HG02610 (cell line): ENCODE data around the gene NSD1.

ENCODE experiments used
- ATAC-seq: cut with Tn5 transposase; IDR thresholded peaks from one replicate; pipeline ENCODE4 v1.9.1; 2021; ENCODE audit warnings: mild to moderate bottlenecking, moderate library complexity; ENCODE audit not compliant: unreplicated experiment

The NSD1 gene

DNA sequence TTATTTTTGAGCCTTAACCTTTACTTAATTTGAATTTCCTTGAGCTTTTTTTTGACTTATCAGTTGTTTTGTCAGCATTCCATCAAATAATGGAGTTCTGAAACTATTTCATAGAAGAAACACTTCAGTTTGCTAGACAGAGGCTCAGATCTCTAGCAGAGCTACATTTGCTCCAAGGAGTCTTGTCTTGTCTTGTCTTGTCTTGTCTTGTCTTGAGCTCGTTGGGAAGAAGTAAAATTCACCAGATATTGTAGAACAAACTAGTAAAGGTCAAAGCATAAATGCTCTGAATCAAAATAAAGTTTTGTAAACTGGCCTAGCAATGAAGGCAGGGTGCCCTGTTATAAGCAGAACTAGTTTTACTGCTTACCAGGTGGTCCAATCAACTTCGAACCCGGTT lies 136.4 kb downstream of the NSD1 start:
- no peak for ATAC-seq

DNA sequence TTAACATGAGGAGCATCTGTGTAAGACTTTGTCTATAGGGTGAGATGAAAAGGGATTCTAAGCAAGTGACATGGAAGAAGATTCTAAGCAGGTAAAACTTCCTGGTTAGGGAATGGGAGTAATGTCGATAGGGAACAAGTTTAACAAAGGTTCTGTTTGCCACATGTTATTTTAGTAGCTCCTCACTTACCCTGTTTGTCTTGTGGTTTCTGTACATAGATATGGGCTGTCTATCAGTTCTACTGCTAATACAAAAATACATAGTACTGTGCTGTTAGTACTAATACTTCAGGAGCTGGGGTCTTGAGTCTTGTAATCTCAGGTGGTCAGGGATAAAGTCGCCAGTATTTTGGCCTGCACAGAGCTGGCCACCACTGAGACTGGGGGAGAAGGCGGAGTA lies 137.1 kb downstream of the NSD1 start:
- no peak for ATAC-seq

DNA sequence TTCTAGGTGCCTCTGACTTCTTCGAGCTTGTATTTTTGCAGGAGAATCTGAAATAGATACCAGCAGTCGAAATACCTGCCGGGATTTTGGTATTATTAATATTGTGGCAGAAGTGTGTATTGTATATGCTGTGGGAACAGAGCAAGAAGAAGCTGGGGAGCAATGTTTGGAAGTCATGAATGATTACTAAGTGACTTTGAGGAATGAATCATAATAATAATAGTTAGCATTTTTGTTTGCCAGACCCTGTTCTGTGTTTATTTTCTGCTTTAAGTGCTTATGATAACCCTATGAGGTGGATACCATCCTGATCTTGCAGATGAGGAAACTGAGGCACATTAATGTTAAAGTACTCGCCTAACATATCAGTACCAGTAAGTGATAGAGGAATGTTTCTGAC lies 137.5 kb downstream of the NSD1 start:
- no peak for ATAC-seq

DNA sequence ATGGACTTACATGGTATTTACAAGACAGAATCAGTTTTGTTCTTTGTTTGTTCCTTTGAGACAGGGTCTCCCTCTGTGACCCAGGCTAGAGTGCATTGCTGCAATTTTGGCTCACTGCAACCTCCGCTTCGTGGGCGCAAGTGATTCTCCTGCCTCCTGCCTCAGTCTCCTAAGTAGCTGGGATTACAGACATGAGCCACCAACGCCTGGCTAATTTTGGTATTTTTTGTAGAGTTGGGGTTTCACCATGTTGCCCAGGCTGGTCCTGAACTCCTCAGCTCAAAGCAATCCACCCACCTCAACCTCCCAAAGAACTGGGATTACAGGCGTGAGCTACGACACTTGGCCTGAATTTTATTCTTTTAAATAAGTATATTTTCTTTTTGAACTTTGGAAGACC lies 142.3 kb downstream of the NSD1 start:
- ATAC-seq = no peak

DNA sequence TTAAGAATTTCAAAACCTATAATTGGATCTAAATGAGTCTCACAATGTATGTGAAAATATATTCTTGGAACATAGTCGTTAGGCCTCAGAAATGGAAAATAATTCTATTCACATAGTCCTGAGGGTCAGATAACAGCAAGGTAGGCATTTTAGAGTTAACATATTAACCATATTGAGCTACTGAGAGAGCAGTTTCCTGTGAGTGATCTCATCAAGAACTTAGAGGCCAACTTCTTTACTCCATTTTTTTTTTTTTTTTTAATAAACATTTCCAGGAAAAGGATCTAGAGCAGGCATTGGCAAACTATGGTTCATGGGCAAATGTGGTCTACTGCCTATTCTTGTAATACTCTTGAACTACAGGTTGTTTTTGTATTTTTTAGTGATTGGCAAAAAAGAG lies 143.3 kb downstream of the NSD1 start:
- ATAC-seq = no peak

DNA sequence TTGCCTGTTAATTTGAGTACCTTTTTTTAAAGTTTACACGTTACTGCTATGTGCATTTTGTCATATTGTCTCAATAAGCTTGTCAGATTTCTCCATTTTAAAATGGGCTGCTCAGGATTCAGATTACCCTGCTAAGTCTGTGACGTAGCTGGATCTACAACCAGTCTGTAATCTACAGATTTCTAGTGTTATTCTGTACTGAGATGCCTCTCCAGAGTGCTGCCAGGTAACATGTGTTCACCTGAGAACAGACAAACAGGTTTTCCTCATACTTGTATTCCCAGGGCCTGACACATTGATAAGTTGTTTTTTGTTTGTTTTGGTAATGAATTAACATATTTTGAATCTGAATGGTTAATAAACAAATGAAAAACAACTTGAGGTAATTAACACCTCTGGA lies 154.6 kb downstream of the NSD1 start:
- no peak for ATAC-seq

DNA sequence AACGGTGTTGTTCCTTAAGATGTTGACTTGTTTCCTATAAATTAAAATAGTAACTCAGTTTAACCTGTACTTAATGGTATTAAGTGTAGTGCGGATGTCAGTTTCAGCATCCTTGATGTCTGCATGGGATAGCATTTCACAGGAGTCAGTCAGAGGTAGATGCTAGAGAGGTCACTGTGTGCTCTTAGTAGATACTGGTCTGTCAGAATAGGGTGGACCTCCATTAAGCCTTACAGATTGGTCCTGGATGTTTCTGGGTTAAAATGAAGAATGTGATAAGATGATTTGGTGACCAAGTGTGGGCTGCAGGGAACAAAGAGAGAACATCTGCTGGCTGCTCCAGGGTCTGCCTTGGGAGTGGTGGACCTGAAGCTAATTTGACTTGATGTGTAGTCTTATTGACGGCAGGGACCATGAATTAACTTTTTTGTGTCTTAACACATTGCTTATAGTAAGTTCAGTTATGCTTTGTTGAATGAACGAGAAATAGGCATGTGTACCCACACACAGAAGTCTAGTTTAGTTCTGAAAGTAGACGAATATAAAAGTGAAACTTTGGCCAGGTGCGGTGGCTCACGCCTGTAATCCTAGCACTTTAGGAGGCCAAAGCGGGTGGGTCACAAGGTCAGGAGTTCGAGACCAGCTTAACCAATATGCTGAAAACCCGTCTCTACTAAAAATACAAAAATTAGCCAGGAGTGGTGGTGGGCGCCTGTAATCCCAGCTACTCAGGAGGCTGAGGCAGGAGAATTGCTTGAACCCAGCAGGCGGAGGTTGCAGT lies 157.4 kb downstream of the NSD1 start:
- ATAC-seq = no peak

DNA sequence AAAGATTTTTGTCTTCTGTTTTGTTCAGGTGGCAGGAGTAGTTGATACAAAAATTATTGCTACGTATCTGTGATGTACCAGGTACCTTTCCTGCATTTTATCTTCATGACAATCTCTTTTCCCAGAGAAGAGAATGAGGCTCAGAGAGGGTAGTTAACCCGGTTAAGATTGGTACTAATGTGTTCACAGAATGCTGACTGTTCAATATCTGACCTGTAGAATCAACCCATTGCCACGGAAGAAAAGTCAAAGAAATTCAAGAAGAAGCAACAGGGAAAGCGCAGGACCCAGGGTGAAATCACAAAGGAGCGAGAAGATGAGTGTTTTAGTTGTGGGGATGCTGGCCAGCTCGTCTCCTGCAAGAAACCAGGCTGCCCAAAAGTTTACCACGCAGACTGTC lies 158.2 kb downstream of the NSD1 start:
- ATAC-seq = no peak

DNA sequence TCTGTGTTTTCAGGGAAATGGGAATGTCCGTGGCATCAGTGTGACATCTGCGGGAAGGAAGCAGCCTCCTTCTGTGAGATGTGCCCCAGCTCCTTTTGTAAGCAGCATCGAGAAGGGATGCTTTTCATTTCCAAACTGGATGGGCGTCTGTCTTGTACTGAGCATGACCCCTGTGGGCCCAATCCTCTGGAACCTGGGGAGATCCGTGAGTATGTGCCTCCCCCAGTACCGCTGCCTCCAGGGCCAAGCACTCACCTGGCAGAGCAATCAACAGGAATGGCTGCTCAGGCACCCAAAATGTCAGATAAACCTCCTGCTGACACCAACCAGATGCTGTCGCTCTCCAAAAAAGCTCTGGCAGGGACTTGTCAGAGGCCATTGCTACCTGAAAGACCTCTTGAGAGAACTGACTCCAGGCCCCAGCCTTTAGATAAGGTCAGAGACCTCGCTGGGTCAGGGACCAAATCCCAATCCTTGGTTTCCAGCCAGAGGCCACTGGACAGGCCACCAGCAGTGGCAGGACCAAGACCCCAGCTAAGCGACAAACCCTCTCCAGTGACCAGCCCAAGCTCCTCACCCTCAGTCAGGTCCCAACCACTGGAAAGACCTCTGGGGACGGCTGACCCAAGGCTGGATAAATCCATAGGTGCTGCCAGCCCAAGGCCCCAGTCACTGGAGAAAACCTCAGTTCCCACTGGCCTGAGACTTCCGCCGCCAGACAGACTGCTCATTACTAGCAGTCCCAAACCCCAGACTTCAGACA lies 160.4 kb downstream of the NSD1 start:
- ATAC-seq = no peak

DNA sequence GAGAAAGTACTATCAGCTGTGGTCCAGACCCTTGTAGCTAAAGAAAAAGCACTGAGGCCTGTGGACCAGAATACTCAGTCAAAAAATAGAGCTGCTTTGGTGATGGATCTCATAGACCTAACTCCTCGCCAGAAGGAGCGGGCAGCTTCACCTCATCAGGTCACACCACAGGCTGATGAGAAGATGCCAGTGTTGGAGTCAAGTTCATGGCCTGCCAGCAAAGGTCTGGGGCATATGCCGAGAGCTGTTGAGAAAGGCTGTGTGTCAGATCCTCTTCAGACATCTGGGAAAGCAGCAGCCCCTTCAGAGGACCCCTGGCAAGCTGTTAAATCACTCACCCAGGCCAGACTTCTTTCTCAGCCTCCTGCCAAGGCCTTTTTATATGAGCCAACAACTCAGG lies 161.1 kb downstream of the NSD1 start:
- ATAC-seq = no peak

DNA sequence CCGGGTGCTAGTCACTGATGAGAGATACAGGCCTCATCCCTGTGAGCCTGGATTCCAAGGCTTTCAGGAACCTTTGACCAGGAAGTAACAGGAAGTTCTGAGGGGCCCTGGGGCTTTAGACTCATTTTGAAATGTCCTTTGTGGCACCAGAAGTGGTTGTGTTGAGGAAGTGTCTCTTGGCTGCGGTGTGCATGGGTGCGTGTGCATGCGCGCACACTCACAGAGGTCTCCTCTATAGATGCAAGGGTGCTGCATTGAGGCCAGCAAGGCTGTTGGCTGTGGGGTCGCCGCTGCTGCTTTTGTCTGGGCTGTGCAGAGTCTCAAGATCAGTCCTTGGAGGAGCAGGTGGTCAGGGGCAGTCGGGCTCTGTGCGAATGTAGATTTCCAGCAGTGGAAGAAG lies 162.4 kb downstream of the NSD1 start:
- ATAC-seq = no peak

DNA sequence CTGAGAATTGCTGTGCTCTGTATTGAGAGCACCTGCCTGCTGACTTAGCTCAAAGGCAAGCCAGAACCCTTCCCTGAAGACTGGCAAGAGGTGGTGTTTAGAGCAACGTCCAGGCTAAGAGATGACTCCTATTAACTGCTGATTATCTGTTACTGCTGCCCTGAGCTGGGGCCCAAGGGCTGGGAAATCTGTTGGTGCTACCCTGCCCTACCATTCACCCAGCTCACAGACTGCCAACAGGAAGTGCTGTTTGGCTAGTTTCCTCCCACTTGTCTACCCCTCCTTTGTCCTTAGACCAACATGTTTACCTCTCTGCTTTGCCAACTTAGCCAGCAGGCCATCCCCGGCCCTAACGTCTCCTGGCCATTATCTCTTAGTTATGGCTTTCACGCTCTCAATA lies 163.0 kb downstream of the NSD1 start:
- no peak for ATAC-seq

DNA sequence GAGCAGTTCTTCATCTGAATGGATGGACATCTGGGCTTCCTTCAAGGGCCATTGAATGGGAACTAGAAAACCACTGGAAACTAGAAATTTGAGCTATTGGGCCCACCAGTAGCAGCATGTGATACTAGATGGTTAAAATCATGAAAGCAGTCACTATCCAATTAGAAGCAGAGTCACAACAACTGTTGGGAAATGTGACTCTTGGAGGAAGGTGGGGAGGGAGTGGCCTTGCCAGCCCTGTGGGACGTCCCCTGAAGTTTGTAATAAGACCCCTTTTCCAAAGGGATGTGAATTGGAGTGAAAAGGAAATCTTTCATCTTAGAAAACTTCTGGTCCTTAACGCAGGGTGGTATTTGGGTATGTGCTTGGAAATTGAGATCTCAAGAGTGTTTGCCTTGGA lies 164.3 kb downstream of the NSD1 start:
- no peak for ATAC-seq

DNA sequence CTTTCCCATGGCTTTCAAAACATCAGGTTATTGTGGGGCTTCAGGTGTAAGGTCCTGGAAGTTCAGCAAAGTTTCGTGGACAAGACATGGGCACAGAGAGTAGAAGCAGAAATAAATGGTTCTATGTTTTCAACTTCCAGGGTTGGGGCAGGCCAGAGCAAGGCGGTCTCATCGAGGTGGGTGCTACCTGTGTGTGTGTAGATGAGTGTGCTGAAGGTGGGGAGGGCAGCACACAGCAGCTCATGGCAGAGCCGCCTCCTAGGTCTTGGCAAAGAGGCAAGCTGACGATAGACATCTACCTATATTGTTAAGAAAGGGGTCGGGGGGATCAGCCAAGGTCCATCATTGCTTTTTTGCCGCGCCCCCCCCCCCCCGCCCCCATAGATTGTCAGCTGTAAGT lies 166.1 kb downstream of the NSD1 start:
- ATAC-seq = no peak

DNA sequence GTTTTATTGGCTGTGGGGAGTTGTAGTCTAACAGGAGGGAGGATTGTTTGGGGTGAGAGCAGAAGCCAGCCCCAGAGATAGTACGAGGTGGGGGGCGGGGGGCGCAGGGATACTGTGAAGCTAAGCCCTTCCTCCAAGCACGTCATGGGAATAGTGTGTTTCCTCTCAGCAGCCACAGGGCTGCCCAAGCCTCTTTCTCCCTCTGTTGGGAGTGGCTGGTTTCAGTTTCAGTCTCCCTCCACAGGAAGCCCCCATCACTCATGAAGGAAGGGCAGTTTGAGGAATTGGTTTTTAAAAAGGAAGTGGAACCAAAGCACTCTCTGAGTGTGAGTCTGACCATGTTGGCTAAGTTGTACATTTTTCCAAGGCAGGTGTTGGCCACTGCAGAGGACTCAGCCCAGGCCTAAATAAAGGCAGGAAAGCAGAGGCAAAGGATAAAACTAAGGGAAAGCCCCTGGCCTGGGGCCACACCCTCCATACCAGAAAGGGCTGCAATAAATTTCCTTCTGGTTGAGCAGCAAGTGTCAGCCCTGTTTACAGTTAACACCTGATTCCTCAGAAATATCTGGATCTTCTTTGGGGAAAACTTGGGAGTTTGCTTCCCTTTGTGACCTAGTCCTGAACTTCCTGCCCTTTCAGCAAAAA lies 166.8 kb downstream of the NSD1 start:
- peak; percentile 54 for ATAC-seq

DNA sequence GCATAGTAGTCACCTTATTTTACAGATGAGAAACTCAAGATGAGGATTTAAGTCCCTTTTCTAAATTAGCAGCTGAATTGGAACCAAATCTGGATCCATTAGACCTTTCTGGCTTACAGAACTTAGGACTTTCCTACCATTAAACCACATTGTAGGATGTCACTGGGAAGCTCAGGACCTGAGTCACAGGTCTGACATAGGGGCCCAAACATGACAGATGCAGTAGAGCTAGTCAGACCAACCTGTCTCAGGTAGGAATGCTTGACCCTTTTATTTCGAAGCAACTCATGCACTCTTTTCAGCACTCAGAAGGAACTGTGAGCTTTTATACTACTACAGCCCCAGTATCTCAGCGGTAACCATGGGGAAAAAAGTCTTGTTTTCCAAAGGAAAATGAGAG lies 167.4 kb downstream of the NSD1 start:
- ATAC-seq = no peak

DNA sequence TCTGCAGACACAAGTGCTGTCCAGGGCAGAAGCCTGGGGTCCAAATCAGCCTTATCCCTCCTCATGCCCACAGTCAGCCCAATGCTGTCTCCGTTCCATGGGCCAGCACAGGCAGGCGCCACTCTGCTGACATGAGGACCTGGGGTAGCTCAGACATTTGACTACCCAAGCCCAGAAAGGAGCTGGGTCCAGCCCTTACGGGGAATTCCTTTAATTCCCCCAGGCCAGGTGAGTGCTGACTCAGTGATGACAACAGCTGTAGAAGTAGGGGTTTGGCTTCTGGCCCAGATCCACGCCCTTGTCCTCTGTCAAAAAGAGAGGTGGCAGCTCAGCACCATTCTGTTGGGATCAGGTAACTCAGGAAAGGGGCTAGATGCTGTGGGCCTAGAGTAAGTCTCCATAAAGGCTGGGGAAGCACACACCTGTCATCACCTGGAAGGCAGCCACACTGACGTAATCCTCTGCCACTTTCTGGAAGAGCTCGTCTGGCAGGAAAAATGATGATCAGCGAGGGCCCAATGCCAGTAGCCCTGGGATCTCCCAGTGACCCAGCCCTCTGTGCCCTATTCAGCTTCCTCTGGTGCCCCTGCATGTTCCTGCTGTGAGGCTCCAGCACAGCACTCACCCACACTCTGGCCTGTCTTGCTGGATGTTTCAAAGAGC lies 168.1 kb downstream of the NSD1 start:
- ATAC-seq = no peak

DNA sequence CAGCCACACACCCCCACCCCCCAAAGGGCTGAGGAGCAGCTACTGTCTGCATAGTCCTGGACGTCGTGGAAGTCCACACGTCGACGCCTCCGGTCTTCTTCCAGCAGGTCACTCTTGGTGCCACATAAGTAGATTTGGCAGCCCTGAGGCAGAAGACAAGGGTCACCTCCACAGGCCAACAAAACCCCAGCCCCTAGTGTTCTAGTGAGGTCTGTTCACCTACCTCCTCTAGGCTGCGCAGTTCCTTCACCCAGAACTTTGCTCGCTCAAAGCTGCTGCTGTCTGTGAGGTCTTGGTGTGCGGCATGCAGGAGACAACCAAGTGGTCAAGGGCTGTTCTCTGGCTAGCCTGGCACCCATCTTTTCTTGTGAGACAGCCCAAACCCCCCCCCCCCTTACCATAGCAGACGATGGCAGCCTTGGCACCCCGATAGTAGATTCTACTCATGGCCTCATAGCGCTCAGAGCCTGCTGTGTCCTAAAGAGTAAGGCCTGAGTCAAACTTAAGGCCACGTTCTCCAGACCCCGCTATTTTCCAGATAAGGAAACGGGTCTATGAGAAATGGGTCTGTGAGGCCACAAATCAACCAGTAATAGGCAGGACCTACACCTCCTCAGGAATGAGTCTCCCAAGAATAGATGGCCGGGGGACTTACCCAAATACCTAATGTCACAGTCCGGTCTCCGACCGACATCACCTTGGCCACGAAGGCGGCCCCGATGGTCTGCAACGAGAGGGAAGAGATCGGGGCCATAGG lies 169.0 kb downstream of the NSD1 start:
- ATAC-seq = no peak

DNA sequence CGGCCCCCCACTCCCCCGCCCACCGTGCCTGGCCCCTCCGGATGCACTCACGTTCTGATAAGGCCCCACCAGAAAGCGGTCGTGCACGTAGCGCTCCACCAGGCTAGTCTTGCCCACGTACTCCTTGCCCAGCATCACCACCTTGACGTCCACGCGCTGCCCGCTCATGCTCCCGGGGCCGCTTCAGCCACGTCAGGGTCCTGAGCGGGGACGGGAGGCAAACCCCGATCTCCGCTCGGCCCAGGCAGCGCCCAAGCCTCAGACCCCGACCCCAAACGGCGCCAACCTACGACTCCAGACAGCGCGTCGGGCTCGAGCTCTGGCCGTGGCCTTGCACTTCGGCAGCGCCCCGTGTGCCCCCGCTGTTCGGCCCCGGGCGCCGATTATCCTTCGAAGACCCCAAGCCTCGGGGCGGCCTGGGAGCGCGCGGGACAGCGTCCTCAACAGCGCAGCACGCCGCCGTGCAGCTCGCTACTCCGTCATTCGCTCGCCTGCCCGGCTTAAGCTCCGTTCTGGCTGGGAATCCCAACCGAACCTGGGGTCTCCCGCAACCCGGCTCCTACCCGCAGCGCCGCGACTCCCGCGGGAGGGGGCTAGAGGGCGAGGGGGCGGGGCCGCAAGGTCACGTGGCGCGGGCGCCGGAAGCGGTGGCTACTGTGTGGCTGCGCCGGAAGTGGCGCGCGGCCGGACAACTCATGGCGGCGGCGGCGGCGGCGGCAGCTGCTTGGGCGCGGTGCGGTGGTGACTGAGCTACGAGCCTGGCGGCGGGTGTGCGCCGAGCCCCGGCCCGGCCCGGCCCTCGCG lies 169.8 kb downstream of the NSD1 start, which contains the start of the genes PRELID1 and RAB24:
Gene PRELID1 (plus strand): TSS at position 679 of the 804 bp plus-strand sequence. CDS start 187 bp downstream, outside the sequence.
Gene RAB24 (minus strand): TSS at position 599 of the 804 bp plus-strand sequence. CDS start 431 bp downstream, at position 168.
- peak; percentile 50 for ATAC-seq

DNA sequence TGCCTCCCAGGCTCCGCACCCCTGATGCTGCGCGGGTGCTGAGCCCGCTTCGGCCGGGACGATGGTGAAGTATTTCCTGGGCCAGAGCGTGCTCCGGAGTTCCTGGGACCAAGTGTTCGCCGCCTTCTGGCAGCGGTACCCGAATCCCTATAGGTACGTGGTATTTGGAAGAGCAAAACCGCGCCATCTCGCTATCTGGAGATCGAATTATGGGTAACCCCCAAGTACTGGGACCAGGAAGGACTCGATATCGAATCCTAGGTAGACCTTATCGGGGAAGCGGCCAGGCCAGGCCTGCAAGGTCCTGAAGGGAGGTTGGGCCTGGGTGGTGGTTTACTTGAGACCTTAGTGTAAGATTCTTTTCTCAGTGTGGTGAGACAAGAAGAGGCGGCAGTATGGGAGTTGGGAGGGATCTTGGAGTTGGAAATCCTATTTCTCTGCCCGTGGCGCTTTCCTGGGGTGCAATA lies 170.4 kb downstream of the NSD1 start:
- no peak for ATAC-seq
